ENCODE measurements around the gene ABHD14A.

- no peak for TF ChIP-seq CTCF (IDR thresholded peaks at IDR 0.05)
- no peak for TF ChIP-seq POLR2A (IDR thresholded peaks at IDR 0.05)
Measured at GRCh38 chr3:51958603-51959521, 16.0 kb upstream of the ABHD14A start.

Data from stomach (tissue), 4 donors.